ENCODE measurements around the gene TOMM7.

DNA sequence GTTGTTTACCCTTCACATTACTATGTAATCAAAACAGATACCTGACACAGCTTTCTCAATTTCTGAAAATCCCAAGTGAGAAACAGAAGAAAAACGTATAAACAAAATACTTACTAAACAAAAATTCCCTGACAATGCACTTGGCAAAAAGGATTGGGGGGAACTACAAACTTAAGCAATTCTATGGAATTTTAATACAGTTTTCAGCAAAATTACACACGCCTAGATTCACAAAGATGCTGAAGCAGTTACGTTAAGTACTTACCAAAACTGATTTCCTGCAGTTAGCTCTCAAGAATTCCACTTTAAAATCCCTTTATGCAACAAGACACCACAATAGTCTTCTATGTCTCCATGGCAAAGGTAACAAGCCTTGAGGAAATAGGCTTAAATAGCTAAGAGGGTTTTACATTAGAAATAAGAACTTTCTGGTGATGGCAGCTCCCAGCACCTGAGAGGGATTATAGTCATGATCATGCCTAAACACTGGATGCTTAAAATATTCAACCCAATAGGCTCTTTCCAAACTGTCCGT, 10.8 kb downstream of the TOMM7 start:
- no peak for TF ChIP-seq GATA3 (IDR thresholded peaks at IDR 0.05; ENCODE audit: low read depth, low read length)
- TF ChIP-seq GATA2 (IDR thresholded peaks at IDR 0.05; ENCODE audit: low read depth, low read length) = no peak

Measured in SH-SY5Y (cell line).